HG03060 (cell line): Measurements from ENCODE around the gene CLCN2.
A peak's percentile ranks its signal among the peaks of the same experiment; 100 is the strongest.

ENCODE experiments used
- ATAC-seq: cut with Tn5 transposase; IDR thresholded peaks from one replicate; pipeline ENCODE4 v1.9.1; 2021; ENCODE audit warnings: low read depth, moderate number of reproducible peaks; ENCODE audit not compliant: unreplicated experiment

The CLCN2 gene

DNA sequence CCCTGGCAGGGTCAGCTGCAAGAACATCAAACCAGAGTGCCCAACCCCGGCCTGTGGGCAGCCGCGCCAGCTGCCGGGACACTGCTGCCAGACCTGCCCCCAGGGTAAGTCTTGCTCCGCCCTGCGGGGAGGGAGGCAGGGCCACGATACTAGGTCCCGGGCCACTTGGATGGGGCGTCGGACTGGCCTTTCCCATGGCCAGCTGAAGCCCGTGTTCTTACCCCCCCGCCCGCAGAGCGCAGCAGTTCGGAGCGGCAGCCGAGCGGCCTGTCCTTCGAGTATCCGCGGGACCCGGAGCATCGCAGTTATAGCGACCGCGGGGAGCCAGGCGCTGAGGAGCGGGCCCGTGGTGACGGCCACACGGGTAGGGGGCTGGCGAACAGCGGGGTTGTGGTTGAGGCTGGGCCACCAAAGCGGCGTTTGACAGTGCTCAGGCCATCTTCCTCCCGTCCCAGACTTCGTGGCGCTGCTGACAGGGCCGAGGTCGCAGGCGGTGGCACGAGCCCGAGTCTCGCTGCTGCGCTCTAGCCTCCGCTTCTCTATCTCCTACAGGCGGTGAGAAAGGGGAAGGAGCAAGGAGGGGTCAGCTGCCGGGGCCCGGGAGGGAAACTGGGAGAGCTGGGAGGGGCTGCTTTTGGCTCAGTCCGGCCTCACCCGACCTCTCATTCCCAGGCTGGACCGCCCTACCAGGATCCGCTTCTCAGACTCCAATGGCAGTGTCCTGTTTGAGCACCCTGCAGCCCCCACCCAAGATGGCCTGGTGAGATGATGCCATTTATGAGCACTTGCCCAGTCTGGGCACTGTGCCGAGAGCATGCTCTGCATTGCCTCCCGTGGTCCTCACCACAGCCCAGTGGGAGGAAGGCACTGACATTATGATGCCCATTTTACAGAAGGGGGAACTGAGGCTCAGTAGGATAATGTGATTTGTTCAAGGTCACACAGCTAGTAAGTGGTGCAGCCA, 20.1 kb upstream of the CLCN2 start:
- no peak for ATAC-seq

GRCh38 chr3:184380627-184381260, 19.3 kb upstream of the CLCN2 start:
- ATAC-seq = no peak

DNA sequence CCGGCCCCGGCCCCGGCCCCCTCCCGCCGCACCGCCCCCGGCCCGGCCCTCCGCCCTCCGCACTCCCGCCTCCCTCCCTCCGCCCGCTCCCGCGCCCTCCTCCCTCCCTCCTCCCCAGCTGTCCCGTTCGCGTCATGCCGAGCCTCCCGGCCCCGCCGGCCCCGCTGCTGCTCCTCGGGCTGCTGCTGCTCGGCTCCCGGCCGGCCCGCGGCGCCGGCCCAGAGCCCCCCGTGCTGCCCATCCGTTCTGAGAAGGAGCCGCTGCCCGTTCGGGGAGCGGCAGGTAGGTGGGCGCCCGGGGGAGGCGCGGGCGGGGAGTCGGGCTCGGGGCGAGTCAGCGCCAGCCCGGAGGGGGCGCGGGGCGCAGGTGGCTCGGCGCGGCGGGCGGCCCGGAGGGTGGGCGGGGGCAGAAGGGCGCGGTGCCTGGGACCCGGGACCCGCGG, 18.8 kb upstream of the CLCN2 start:
- ATAC-seq = no peak

DNA sequence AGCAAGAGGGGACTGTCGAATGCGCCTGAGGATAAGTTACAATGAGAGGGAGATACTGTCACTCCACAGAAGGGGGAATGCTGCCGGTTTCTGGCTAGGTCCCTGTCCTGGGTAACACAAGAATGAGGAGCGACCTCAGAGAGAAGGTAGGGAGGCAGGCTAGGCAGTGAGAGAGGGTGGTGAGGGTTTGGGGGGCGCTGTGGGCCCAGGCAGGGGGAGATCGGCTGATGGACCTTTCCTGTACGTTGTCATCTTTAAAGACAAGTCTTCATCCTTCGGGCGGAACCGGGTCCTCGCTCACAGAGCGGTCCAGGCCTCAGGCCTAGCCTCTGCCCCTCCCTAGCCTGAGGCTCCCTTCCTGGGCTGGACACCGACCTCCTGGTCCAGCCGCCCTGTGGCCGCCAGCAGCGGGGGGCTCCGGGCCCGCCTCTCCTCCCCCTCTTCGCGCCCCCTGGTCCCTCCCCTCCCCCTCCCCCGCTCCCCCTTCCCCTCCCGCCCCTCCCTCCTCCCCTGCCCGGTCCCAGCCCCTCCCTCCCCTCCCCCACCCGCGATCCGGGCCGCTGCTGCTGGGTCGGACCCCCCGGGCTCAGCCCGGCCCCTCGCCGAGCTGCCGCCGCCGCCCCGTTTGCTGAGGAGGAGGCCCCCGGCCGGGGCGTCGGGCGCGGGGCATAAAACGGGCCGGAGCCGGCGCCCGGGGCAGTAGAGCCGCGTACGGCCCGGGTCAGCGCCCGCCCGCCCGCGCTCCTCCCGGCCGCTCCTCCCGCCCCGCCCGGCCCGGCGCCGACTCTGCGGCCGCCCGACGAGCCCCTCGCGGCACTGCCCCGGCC, 18.2 kb upstream of the CLCN2 start, which contains the start of gene CHRD:
Gene CHRD, plus strand, starts transcription at position 697 of the 827 bp plus-strand sequence. CDS start 265 bp downstream, outside the sequence.
- ATAC-seq = no peak

GRCh38 chr3:184378651-184379357, 17.4 kb upstream of the CLCN2 start:
- no peak for ATAC-seq

DNA sequence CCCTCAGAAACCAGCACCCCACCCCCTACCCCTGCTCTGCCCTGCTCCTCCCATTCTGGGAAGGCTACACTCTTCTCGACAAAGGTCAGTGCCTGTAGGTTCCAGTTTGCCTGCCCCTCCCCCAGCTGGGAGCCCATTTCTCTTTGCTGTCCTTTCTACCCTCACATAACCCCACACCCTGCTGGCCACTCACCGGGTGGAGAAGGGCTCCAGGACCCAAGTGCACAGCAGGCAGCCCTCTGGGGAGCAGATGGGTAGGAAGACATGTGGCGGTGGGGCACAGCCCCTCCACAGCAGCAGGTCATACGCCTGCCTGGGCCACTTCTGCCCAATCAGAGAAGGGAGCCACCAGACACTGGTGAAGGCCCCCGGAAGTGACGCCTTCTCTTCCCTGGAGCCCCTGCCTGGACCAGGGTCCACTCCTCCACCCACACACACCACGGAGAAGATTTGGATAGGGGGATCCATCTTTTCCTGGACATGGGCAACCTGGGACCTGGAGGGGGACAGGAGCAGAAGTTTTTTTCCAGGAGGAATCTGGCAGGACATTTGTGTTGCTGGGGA, 16.6 kb upstream of the CLCN2 start, which contains the start of gene THPO:
Gene THPO, minus strand, starts transcription at position 326 of the 564 bp plus-strand sequence. CDS start 1,948 bp downstream, outside the sequence.
- ATAC-seq = no peak

DNA sequence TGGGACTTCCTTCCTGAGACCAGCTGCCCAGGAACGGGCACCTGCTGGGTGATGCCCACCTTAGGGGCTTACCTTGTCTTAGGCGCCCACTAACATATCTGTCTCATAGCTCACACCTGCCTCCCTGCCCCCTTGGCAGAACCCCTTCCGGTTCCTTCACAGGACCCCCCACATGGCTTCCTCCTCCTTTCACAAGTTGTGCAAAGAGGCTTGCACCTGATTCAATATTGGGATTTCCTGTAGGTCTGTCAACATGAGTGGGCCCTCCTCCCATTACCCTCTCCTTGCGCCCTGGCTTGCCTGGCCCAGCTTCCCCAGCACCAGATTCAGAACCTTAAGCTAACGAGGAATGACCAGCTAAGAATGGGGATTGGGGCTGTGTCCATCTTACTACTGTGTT, 16.0 kb upstream of the CLCN2 start:
- no peak for ATAC-seq

DNA sequence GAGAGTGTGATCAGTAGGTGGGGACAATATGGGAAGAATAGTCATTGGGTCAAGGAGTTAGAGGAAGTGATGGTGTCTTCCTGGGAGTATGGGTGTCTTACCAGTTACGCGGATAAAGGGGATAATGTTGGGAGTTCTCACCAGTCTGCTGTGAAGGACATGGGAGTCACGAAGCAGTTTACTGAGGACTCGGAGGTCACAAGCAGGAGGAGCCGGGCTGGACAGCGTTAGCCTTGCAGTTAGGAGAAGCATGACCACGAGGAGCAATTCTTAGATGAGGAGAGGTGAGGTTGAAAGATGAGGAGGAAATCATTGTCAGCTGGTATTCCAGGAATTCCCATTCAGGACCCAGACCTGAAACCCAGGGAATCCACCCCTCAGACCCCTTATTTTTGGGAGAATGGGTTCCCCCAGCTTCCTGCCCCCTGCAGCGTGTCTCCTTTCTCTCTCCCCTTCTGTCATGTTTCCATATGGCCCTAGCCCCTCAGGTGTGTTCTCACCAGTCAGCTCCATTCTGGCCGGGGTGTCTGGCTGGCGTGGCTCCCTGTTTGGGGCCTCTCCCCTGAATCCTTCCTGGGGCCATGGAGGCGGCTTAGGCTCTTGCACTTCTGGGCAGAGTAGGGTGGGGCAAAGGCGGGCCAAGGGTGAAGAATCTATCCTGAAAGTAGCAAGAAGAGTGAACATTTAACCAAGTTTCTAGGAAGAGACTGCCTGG, 14.5 kb upstream of the CLCN2 start:
- no peak for ATAC-seq

- no peak for ATAC-seq
Observed at GRCh38 chr3:184373422-184373821, 12.0 kb upstream of the CLCN2 start.

GRCh38 chr3:184372911-184373310, 11.5 kb upstream of the CLCN2 start:
- ATAC-seq = no peak

DNA sequence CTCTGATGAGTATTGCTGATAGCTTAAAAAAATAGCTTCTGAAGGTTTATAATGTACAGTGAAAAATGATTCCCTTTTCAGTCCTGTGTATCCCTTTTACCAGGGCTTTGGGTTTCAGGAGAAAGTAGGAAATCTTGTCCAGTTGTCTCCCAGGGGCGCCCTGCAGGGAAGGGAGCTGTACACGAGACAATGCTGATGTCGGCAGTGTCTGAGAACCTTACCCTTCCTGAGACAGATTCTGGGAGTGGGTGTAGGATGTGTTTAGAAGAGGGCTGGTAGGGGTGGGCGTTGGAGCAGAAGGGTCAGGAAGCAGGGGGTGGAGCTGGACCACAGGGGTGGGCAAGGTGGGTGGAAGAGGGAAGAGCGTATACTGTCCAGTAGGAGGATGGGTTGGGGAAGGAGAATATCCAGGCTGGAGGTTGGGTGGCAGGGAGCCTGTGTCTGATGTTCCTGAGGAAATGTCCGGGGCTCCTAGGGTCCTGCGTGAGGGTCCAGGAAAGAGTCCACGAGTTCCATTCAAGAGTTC, 11.0 kb upstream of the CLCN2 start:
- ATAC-seq = no peak

GRCh38 chr3:184371570-184372018, 10.2 kb upstream of the CLCN2 start:
- ATAC-seq = no peak

- no peak for ATAC-seq
Observed at GRCh38 chr3:184368586-184369183, 7.3 kb upstream of the CLCN2 start.

- ATAC-seq = no peak
Observed at GRCh38 chr3:184368116-184368515, 6.7 kb upstream of the CLCN2 start.

GRCh38 chr3:184366619-184367289, 5.3 kb upstream of the CLCN2 start:
- no peak for ATAC-seq

- peak; percentile 88 for ATAC-seq
Observed at GRCh38 chr3:184362668-184363546, 1.5 kb upstream of the CLCN2 start.
